ENCODE measurements around the gene RPL7A.

- TF ChIP-seq CTCF (IDR thresholded peaks at IDR 0.05) (peak; percentile 31 to 69 (median 60)), POLR2A (IDR thresholded peaks at IDR 0.05) (peak in 1 of 3 donors; percentile 12)
These were observed 18.5 kb upstream of the RPL7A start for GRCh38 chr9:133329306-133330156.
